Epidermal melanocyte (primary cell): Measurements from ENCODE around the gene PAM16.
"Not testable (repeated sequence)": the region's sequence is repeated elsewhere in the genome, so short reads cannot be mapped to it uniquely, and the experiment has no call there.

ENCODE experiments used
- DNase-seq: peaks from one replicate; pipeline ENCODE4 v3.0.0; 2011; ENCODE audit warnings: low spot score; ENCODE audit not compliant: insufficient read length

Gene PAM16

DNA sequence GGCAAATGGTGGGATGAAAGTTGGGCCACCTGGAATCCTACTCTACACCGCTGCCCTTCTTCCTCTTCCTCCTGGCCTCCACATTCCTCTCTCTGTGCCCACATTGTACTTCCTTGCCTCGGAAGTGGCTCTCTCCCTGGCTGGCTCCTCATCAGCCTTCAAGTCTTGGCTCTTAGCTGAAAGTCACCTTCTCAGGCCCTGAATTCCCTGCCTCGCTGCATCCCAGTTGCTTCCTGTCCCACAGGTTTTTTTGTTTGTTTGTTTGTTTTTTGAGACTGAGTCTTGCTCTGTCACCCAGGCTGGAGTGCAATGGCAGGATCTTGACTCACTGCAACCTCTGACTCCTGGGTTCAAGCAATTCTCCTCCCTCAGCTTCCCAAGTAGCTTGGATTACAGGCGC lies 2.6 kb upstream of the PAM16 start:
- DNase-seq: no peak

DNA sequence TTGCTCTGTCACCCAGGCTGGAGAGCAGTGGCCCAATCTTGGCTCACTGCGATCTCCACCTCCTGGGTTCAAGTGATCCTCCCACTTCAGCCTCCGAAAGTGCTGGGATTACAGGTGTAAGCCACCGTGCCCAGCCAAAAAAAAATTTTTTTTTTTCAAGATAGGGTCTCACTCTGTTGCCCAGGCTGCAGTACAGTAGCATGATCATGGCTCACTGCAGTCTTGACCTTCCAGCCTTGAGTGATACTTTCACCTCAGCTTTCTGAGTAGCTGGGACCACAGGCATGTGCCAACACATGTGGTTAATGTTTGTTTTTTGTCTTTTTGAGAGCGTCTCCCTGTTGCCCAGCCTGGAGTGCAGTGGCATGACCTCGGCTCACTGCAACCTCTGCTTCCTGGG lies 1.7 kb upstream of the PAM16 start:
- DNase-seq: no peak

DNA sequence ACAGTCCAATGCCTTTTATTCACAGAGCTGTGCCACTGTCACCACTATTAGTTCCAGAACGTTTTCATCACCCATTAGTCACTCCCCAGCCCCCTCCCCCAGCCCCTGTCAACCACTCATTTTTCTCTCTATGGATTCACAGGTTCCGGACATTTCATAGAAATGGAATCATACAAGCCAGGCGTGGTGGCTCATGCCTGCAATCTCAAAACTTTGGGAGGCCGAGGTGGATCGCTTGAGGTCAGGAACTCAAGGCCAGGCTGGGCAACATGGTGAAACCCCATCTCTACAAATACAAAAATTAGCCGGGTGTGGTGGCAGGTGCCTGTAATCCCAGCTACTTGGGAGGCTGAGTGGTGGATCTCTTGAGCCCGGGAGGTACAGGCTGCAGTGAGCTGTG lies 759 bp upstream of the PAM16 start:
- DNase-seq: no peak

DNA sequence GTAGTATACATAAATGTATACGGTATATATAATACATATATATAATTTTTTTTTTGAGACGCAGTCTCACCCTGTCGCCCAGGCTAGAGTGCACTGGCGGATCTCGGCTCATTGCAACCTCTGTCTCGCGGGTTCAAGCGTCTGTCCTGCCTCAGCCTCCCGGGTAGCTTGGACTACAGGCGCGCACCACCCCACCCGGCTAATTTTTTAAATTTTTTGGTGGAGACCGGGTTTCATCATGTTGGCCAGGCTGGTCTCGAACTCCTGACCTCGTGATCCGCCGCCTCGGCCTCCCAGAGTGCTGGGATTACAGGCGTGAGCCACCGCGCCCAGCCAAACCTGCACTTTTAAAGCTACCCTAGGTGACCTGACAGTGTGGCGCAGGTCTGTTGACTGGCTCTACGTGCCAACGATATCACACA lies 745 bp downstream of the PAM16 start:
- DNase-seq: no peak

DNA sequence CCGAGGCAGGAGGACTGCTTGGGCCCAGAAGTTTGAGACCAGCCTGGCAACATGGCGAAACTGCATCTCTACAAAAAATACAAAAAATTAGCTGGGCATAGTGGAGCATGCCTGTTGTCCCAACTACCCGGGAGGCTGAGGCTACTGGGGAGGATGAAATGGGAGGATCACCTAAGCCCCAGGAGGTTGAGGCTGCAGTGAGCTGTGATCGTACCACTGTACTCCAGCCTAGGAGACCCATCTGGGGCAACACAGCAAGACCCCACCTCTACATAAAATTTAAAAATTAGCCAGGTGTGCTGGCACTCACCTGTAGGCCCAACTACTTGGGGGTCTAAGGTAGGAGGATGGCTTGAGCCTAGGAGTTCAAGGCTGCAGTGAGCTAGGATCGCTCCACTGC lies 1.8 kb downstream of the PAM16 start:
- DNase-seq: no peak

DNA sequence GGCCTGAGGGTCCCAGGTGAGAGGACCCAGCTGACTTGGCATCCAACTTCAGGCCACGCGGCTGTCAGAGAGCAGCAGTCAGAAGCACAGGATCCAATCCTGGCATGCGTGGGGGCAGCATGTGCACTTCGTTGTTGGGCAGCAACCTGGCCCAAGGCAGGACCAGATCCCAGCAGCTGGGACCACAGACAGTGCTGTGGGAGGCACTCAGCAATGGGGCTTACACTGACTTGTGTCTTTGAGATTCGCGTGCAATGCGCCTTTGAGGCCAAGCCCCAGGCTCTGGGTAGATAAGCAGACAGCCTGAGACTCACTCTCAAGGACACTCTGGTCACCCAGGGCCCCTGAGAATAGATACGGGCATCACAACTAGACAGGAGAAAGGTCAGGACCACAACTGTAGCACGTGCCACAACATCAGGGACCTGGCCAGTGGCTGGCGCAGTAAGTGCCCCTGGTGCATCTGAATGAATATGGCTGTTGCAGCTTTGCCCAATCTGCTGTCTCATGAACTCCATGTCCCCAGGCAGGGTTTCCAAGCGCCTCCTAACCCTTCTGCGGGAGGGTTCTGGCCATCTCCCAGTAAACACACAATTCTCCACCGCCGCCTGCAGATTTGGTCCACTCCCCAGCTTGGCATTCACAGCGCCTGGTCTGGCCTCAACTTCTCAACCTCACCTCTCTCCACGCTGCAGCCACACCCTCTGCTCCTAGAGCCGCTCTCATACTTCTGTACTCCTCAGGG lies 3.2 kb downstream of the PAM16 start:
- DNase-seq: no peak

DNA sequence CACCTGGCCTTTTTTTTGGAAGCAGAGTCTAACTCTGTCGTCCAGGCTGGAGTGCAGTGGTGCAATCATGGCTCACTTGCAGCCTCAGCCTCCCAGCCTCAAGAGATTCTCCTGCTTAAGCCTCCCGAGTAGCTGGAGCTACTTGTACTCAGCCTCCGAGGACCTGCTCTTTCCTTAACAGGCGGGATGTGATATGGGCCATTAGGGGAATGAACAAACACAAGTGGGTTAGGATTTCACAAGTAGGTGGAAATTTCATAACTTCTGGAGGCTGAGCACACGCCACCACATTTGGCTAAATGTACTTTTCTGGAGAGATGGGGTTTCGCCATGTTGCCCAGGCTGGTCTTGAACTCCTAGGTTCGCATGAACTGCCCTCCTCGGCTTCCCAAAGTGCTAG lies 4.1 kb downstream of the PAM16 start:
- no peak for DNase-seq

DNA sequence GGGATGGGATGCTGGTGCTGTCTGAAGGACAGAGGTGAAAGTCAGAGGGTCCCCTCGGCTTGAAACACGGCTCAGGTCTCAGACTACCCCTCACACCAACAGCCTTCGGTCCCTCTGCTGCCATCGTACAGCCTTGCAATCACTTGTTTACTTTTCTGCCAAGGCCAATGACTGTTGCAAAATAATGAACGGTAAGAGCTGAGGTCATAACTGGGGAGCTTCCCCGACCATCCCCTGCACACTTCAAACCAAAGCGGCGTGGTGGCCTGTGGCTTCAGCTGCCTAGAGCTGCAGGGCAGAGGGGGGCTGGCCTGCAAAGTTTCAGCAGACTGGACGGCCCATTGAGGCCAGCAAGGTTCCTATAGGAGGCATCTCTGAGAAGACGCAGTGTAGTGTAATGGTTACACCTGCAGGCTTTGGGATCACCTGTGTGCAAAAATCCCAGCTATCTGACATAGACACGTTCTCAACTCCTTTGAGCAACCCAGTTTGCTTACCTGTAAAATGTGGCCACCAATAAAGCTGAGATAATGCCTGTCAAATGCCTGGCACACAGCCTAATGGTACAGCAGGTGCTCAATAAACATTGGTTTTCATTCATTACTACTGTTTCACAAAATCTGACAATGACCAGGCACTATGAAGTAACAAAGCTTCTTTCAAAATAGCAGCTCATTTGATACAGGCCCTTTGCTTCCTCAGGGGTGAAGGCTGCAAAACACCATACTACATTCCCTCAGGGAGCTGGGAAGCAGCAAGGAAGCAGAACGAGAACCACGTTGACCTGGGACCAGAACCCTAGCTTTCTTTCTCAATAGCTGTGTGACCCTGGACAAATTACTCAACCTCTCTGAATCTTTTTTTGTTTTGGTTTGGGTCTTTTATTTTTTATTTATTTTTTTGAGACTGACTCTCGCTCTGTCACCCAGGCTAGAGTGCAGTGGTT lies 5.0 kb downstream of the PAM16 start:
- no peak for DNase-seq

DNA sequence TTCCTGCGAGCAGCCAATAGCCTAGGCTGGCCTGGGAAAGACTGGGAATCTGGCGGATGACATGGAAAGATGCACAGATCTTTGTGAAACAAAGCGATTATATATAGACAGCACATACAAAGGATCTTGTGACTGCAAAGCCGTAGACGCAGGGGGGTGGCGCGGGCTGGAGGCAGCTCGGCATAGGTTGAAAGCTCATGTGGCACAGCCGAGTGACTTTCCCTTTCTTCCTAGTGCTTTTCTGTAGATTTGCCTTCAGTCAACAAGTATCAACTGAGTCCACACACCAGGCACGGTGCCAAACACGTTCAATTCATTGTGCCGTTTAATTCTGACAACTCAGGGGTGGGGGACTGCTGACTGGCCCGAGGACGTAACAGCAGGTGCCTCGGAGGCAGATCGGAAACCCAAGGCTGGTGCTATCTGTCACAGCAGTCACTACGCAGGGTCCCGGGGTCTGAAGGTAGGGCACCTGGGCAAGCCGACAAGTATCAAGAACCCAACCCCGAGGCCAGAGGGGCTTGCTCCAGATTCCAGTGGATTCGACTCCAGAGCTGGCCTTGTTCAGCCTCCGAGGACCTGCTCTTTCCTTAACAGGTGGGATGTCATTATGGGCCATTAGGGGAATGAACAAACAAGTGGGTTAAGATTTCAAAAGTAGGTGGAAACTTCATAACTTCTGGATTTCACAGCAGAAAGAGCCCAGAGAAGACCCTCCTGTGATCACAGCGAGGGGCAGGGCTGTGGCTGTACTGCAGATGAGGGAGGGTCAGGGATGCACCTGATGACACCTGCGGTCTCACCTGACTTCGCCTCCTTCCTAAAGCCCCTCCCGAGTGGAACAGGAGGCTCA lies 5.9 kb downstream of the PAM16 start:
- no peak for DNase-seq

DNA sequence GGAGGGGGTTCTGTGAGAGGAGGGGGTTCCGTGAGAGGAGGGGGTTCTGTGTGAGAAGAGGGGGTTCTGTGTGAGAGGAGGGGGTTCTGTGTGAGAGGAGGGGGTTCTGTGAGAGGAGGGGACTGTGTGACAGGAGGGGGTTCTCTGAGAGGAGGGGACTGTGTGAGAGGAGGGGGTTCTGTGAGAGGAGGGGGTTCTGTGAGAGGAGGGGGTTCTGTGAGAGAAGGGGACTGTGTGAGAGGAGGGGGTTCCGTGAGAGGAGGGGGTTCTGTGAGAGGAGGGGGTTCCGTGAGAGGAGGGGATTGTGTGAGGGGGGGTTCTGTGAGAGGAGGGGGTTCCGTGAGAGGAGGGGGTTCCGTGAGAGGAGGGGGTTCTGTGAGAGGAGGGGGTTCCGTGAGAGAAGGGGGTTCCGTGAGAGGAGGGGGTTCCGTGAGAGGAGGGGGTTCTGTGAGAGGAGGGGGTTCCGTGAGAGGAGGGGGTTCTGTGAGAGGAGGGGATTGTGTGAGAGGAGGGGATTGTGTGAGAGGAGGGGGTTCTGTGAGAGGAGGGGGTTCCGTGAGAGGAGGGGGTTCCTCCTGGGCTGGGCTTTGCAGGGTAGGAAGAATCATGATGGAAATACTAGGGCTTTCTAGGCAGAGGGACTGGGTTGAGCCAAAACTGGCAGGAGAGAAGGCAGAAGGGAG lies 6.7 kb downstream of the PAM16 start:
- not testable (repeated sequence) for DNase-seq

DNA sequence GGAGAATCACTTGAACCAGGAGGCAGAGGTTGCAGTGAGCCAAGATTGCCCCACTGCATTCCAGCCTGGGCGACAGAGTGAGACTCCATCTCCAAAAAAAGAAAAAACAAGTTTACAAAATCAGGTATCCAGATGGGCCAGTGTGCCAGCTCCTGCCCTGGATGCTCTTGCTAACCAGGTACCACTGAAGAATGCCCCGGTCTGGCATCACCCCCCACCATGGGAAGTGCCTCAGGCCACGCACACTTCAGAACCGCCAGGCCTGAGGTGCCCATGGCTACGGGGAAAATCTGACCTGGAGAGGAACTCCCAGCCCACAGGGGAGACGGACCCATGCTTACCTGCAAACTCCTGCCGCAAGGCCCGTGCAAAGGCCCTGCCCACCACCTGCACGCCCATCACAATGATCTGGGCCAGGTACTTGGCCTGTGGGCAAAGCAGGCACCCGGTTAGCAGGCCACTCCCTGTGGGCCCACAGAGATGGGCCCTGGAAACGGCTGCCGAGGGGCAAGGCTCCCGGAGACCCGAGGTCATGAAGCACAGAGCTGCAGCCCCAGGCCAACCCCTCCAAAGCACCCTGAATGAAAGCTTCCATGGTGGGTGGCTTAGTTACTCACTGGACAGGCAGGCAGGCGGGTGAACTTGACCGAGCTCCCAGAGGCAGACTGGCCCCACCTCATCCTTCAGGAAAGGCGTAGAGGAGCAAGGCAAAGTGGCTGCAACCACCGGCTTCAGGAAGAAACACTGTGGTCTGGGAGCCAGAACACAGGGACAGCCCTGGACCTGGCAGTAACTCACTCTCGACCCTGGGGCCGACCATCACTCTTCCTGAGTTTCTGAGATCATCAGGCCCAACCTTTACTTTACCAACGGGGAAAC lies 8.0 kb downstream of the PAM16 start:
- no peak for DNase-seq

DNA sequence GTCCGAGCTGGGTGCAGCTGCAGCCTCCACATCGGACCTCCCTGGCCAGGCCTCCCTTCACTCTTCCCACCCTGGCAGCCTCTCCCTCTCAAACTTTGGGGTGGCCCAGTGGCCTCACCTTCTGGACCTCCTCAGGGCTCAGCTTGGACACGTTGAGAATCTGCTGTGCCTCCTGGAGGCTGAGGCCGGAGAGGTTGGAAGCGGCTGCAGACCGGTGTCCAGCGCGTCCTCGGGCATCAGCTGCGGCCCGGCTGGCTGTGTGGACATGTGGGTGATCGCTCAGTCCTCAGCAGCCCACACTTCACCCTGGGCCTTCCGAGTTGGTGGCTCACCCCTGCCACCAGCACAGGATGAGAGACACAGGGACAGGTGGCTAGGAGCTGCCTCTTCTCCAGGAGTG lies 9.9 kb downstream of the PAM16 start:
- no peak for DNase-seq

DNA sequence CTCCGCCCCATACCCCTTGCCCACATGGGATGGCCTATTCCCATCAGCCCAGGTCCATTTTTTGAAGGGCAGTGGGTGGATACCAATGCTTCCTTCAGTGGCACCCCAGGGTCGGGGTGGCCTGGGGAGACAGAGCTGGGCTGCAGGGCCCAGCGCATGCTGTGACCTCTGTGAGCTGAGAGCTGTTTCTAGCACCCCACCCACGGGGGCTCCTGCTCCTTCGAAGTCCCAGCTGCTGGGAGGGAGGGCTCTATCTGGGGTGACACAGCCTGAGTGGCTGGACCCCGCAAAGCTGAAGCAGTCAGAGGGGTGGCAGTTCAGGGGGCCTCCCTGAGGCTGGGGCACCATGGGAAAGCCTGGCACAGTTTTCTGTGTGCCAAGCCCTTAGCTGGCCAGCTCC lies 10.7 kb downstream of the PAM16 start:
- DNase-seq: no peak

DNA sequence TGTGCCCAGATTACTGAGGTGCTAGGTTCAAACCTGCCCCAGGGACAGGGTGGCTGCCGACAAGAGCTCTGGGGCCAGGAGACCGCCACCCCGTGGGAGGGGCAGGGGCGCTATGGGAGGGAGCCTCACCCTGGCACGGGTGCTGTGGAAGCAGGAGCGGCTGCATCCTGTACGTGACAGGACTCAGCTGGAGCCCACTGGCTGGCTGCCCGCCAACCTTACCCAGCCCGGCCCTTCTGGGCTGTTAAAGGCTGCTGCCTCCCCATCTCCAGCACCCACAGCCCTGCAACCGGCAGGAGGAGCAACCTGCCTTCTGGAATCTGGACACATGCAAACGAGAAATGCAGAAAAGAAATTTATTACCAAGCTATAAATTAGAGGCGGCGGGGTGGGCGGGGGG lies 11.2 kb downstream of the PAM16 start:
- no peak for DNase-seq

DNA sequence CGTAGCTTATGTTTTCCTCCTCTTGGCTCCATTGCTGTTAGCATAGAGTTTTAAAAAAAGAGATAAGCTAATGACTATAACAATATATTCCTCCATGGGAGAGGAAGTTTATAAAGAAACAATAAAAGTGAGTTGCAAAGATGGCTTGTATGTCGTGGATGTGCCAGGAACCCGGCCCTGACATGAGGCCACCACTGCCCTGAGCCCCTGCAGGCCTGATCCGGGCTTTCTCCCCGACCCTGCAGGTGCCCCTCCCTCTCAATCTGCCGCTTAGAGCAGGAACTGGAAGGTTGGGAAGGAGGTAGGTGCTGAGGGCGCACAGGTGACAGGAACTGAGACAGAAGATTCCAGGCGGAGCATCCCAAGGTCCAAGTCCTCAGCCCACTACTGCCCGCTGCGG lies 11.7 kb downstream of the PAM16 start:
- DNase-seq: no peak

DNA sequence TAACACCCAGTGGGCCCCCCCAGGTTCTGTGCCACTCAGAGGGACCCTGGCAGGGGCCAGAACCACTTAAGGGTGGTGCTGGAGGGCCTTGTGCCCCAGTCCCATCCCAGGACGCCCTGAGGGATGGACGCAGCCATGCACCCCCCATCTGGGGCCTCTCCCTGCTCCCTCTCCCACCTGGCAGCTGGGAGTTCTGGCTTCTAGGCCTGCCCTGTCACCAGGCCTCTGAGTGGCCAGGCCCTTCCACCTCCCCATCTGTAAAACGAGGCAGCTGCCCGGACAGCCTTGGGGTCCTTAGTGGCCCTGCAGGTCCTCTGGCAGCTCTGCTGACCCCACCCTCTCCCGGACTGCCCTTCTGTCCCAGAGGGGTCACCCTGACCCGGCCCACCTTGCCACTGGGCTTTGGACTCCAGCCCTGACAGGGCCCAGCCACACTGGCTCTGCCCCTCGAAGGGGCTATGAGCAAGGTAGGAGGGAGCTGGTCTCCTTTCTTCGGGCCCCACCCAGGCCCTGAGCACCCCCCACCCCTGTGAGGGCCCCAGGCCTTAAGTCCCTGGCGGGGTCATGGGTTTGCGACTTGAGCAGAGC lies 12.3 kb downstream of the PAM16 start:
- DNase-seq: no peak

DNA sequence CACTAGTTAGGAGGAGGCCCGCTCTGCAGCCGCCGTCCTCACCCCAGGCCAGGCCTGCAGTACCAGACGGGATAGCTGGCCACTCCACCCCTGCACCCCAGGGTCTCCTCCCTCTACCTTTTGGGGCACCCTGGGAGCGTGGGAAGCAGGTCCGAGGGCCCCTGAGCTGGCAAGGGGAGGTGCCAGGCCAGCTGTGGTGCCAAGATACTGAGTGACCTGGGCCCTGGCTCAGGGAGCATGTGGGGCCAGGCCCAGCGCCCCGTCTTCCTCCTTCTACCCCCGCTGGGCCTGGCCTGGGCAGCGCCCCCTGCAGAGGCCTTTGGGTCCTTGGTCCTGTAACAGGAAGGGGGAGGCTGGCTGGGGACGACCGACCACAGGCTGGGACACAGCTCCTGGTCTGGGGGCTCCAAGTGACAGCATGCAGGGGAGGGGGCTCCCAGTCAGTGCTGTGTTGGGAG lies 13.0 kb downstream of the PAM16 start:
- no peak for DNase-seq

DNA sequence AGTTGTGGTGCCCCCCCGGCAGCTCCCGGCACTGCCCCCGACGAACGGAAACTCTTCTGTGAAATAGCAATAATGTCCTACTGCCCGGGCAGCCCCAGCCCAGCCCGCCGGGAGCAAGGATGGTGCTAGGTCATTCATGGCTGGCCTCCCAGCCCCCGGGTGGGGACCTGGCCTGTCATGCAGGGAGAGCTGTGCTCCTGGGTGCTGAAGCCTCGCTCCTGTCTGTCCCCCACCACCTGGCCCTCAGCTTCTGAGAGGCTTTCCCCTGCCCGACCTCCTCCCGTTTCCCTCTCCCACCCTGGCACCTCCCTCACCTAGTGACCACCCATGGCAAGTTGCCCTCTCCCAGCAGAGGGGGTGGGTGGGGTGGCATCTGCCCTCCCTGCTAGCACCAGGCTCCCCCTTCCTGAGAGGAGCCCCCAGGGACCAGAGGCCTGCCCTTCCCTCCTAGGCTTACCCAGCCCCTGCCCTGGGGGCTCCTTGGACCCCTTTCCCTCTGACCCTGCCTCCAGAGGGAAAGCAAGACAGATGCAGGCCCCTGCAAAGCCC lies 13.5 kb downstream of the PAM16 start:
- DNase-seq: no peak
